Activated CD4-positive, CD25-positive, alpha-beta regulatory T cell treated with anti-CD3 and anti-CD28 coated beads, Interleukin-2, amount 50 U/mL, for 24 hours (primary cell): ENCODE measurements around the gene ZNF784.
A peak's percentile ranks its signal among the peaks of the same experiment; 100 is the strongest.

Experiments used
- ATAC-seq, 2 donors: fragments of 150-1000 bp; cut with Tn5 transposase; one replicate each; pipeline ENCODE4 v1.10.0; 2021; ENCODE audit warnings: mild to moderate bottlenecking in 1 of 2, moderate library complexity in 1 of 2

ZNF784 gene, protein sequence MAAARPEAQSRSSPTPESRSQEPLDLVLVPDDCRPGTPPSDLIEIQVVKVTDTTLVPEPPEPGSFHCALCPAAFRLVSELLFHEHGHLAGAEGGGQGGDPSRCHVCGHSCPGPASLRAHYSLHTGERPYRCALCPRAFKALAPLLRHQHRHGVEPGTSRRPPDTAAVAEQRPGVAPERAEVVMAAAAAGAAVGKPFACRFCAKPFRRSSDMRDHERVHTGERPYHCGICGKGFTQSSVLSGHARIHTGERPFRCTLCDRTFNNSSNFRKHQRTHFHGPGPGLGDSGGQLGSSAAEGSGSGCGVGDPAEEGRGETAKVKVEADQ

DNA sequence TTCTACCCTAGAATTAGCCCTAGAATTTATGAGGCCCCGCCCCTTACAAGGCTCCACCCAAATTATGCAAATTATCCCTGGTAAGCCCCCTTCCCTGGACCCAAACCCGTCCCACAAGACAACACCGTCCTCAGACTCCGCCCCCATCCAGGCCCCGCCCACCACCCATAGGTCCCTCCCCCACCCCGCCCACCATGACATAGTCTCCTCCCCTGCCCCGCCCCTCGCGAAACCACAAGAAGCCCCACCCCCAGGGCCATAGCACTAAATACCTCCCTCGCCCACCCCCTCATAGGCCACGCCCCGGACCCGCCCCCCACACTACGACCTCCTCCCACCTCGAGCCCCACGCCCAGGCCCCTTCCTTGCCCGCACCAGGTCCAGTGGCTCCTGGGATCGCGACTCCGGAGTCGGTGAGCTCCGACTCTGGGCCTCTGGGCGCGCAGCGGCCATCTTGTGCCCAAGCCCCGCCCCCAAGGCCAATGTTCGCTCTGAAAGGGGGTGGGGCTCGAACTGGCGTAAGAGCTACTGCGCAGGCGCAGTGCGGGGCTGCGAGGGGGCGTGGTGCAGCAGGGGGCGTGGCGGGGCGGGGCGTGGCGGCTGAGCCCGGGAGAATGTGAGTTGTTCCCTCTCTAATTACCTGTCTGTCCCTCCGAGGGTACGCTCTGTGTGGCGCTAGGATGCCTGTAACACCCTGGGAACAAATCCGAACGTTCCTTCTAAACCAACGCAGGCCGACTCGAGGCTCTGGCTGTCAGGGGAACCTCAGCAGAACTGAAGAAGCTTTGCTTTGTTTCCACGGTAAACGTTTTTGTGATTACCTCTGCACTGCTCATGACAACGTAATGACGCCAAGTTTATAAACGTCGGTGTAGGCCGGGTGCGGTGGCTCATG lies at the start of gene ZNF784:
Gene ZNF784, minus strand, starts transcription at position 458 of the 895 bp plus-strand sequence. Its CDS starts 5 bp downstream, at position 453.
- ATAC-seq, result peak; percentile 72 to 80

DNA sequence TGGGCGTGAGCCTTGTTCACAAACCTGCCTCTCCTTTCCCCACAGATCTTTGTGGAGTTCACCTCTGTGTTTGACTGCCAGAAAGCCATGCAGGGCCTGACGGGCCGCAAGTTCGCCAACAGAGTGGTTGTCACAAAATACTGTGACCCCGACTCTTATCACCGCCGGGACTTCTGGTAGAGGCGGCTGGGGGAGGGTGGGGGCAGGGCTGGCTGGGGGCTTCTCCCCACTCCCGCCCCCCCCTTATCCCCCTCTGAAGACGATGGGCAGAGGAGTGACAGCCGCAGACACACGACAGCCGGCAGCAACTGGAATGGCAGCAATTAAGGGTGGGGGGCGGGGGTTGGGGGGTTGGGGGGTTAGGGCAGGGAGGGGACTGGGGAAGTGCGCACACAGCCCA lies 49.5 kb upstream of the ZNF784 start:
- no peak for ATAC-seq

DNA sequence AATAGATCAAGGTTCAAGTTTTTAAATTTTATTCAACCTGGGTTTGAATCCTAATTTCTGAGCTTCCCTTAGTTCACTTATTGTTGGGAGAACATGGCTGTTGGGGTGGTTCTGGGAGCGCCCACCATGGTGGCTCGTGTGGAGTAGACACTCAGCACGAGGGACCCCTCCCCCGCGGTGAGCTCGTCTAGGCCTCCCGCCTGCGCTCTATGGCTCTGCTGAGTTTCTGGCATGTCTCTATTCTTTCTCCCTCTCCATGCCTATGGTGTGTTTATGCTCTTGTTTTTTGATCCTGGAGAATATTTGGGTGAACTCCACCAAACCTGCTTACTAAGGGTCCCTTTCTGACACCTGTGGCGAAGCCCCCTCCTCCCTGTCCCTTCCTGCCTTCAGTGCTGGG lies 49.1 kb upstream of the ZNF784 start:
- no peak for ATAC-seq

DNA sequence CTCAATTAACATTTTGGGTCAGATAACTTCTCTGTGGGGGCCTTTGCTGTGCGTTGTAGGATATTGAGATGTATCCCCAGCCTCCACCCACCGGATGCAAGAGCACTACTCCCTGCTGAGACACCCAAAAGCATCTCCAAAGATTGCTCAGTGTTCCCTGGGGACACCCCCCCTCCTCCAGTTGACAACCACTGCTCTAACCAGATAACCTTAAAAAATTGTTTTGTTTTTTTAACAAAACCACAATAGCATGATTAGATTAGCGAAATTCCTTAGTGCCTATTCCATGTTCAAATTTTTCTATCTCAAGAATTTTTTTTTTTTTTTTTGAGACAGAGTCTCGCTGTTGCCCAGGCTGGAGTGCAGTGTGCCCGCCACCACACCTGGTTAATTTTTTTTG lies 48.1 kb upstream of the ZNF784 start:
- no peak for ATAC-seq

DNA sequence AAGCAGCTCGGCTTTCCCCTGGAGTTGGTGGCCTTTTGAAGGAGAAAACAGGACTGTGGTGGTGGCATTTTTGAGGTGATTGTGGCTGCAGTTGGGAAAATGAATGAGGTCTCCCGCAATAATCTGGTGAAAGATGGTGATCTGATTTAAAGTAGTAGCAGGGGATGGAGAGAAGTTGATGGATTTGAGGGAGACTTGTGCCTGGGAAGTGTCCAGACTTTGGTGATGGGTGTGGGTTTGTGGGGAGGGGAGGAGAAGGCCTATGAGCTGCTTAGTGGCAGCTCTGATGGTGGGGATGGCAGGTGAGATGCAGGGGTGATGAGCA lies 46.6 kb upstream of the ZNF784 start:
- no peak for ATAC-seq

DNA sequence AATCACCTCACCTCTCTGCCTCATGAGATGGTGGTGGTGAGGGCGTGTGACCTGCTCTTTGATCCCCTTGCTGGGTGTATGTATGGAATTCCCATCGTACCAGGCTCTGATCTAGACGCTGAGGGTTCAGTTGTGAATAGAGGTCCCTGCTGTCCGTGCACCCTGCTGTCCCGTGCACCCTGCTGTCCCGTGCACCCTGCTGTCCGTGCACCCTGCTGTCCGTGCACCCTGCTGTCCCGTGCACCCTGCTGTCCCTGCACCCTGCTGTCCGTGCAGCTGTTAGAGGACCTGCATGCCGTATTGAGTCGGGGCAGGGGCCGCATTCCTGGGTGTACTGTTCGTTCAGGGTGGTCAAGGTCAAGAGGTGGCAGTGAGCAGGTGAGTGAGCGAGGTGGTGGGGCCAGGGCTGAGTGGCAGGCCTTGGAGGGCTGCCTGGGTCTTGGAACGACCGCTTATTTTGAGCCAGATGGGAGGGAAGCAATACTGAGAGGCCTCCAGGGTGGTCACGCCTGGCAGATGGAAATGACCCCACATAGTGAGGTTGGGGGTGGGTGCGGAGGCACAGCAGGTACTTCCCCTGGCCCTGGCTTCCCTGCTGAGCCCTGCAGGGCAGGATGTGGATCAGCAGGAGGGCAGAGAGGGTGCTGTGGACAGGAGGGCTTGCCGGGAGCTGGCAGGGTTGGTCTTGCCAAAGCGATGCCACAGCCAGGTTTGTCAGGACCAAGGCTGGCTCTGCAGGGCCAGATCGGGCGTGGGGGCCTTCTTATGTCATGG lies 46.1 kb upstream of the ZNF784 start:
- ATAC-seq, result no peak

DNA sequence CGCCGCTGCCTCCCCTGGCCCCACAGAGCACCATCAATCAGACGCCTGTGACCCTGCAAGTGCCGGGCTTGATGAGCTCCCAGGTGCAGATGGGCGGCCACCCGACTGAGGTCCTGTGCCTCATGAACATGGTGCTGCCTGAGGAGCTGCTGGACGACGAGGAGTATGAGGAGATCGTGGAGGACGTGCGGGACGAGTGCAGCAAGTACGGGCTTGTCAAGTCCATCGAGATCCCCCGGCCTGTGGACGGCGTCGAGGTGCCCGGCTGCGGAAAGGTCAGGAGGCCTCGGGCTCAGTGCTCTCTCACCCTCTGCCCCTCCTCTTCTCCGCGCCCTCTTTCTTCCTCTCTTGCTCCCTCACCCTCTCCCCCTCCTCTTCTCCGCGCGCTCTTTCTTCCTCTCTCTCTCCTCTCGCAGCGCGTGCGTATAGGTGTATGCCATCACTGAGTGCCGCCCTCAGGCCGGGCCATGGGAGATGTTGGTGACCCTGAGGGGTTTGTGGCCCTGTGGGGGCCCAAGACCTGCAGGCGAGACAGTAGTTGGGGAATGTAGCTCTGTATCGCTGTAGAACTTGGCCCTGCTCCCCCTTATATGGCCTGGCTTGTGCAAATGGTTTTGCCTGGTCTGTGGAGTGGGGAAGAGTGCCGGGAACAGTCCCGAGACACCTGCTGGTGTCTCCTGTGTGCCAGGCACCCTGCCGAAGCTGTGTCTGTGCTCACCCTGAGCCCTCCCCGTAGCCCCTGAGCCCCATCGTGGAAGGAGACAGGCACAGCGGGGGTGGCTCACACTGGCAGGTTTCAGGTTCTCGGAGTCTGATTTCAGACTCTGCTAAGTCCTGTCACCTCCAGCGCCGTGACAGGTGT lies 45.3 kb upstream of the ZNF784 start:
- ATAC-seq, result no peak

DNA sequence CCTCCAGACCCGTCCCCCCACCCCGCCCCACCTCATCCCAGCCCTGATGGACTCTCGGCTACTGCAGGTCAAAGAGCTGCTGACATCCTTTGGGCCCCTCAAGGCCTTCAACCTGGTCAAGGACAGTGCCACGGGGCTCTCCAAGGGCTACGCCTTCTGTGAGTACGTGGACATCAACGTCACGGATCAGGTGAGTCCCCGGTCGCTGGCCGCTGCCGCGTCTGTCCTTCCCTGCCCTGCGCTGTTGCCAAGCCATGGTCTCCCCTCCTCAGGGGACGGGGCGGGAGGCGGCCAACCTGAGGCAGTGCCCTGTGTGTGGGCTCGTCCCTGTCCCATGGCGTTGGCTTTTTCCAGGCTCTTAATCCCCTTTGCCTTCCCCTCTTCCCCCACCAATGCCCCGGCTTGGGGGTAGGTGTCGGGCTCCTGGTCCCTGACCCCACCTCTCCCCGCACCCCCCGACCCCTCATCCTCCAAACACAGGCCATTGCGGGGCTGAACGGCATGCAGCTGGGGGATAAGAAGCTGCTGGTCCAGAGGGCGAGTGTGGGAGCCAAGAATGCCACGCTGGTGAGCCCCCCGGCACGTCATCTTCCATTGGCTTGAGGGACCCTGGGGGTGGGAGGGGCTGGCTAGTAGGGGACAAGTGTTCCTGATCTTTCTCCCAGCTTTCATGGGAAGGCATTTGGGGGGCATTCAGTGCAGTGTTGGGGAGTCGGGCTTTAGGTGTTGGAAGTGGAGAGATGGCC lies 44.4 kb upstream of the ZNF784 start:
- no peak for ATAC-seq

DNA sequence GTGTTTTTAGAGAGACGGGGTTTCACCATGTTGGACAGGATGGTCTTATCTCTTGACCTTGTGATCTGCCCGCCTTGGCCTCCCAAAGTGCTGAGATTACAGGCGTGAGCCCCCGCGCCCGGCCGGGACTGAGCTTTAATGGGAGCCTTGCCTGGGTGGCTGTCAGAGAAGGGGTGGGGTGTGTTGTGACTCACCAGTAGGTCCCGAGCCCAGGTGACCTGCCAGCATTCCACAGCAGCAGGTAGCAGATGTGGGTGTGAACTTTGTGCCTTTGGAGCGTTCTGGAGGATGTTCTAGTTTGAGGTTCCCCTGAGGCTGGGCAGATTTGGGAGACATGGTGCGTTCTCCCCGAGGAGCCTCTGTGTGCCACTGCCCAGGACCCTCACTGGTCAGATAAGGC lies 43.6 kb upstream of the ZNF784 start:
- no peak for ATAC-seq

DNA sequence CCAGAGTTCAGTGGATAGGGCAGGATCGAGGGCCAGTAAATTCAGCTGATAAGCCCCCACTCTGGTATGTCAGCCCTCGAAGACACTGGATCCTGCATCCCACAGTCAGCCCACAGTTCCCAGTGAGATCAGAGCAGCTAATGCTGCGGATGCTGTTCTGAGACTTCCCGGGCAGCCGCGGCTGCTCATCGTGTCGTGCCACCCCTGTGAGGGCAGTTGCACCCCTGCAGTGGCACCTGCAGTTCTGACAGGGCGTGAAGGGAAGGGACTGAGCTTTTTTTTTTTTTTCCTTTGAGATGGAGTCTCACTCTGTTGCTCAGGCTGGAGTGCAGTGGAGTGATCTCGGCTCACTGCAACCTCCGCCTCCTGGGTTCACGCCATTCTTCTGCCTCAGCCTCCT lies 43.1 kb upstream of the ZNF784 start:
- no peak for ATAC-seq

DNA sequence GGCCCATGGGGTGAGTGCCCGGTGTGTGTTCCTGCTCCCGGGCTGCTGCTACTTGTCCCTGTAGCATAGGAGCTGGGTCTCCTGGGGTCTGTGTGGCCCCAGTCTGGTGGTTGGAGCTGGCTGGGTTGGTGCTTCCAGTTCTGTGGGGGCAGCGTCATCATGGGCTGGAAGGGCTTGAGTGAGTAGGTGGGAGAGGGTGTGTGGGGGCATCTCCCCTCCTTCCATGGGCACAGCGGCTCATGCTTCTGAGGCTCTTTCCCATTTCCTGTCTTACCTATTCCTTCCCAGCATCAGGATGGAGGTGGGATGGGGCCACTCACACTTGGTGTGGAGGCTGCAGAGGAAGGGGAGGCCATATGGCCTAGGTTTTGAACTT lies 42.6 kb upstream of the ZNF784 start:
- no peak for ATAC-seq

DNA sequence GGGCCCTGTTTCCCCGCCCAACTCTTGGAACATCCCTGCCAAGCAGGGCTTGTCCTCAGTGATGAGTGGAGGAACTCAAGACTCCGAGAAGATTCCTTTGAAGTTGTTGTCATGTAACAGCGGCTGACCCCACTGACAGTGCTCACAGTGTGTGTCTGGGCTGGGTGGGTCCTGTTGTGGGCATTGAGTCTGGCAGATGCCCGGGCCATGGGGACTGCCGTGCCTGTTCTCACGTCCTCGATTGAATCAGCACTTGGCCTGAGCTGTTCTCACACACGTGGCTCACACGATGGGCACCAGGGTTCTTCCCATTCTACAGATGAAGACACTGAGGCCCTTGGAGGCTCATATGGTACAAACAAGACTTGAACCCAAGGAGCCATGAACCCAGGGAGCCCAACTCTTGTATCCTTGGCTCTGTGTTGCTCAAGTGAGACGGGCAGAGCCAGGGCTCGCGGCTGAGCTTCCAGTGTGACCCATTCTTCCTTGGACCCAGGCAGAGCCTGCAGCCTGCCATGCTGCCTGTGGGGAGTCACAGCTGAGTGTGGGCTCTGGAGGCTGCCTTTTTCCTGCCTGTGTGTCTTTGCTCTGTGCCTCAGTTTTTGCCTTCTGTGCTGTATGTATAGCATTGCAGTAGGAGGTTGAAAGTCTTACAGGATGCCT lies 42.1 kb upstream of the ZNF784 start:
- no peak for ATAC-seq

DNA sequence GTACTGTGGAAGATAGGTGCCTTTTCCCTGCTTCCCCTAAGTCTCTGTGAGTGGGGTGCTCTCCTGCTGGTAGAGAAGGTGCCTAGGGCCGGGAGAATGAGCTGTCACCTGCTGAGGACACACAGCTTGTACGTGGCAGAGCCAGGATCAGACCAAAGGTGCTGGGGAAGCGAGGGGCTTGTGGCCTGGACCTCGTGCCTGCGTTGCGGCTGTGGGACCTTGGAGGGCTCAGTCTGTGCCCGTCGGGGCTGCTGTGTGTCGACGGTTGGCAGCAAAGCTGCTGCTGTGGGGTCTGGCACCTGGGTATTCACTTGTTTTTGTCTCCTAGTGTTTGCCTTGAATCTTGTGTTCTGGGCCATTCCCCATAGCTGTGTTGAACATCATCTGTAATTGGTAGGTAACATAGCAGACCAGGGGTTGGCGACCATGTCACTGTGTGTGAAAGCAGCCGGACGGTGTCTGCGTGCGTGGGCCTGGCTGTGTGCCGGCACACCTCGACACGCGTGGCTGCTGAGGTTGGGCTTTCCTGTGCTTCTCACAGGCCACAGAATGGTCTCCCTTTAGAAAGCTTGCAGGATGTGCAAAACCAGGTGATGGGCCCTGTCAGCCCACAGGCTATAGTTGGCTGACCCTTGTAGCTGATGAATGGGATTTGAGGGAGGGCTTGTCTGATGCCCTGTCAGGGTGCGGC lies 39.6 kb upstream of the ZNF784 start:
- ATAC-seq, result no peak

DNA sequence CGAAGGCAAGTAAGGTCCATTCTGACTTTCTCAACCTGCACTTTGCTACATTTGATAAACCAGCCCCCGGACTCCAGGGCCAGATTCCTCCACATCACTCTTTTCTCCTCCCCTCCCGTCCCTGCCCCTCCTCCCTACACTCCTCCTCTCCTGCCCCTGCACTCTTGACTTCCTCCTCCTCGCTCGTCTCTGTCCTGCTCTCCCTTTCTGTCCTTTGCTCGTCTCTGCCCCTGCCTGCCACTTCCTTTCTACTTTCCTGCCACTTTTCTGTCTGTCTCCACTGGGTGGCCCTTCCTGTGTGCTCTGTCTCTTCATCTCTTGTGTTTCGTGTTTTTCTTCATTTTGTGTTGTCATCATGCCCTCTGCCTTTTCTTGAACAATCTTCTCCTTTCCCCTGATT lies 37.5 kb upstream of the ZNF784 start:
- ATAC-seq, result no peak

DNA sequence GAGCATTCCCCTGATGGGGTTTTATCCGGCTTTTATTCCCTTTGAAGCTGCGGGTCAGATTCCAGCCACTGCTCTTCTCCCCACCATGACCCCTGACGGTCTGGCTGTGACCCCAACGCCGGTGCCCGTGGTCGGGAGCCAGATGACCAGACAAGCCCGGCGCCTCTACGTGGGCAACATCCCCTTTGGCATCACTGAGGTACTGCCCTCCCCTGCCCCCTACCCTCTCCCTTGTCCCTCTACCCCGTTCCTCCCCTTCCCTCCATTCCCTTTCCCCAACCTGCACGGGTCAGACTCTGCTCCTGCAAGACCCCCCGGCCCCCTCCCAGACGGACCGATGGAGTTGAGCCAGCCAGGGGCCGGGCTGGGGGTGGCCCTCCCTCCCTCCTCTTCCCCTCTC lies 36.6 kb upstream of the ZNF784 start:
- ATAC-seq, result no peak

DNA sequence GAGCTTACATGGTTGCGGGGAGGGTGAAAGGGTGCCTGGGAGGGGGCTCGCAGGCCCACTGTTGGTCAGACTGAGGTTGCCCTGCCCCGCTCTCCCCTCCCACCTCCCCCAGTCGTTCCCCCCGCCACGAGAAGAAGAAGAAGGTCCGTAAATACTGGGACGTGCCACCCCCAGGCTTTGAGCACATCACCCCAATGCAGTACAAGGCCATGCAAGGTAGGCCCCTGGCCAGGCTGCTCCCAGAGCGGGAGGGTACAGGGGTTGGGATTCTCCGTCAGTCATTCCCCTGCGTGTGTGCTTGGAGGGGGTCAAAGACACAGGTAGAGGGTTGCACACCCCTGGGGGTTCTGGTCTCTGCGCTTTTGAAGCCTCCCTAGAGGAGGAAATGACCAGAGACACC lies 36.0 kb upstream of the ZNF784 start:
- no peak for ATAC-seq

DNA sequence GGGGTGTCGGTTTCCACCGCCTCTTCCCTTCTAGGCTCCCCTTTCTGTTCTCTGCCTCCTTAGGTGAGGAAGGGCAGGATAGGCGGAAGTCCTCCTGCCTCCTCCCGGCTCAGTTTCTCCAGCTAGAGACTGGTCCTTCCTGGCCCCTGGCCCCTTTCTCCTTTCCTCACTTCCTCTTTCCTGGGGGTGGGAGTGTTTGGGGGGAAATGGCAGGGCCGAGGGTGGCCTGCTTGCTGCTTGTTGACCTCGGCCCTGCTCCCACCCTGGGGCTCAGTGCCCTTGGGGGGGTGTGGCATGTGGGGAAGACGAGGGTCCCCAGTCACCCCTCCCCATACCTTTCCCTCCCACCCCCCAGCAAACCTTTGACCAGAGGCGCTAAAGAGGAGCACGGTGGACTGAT lies 35.5 kb upstream of the ZNF784 start:
- ATAC-seq, result no peak

DNA sequence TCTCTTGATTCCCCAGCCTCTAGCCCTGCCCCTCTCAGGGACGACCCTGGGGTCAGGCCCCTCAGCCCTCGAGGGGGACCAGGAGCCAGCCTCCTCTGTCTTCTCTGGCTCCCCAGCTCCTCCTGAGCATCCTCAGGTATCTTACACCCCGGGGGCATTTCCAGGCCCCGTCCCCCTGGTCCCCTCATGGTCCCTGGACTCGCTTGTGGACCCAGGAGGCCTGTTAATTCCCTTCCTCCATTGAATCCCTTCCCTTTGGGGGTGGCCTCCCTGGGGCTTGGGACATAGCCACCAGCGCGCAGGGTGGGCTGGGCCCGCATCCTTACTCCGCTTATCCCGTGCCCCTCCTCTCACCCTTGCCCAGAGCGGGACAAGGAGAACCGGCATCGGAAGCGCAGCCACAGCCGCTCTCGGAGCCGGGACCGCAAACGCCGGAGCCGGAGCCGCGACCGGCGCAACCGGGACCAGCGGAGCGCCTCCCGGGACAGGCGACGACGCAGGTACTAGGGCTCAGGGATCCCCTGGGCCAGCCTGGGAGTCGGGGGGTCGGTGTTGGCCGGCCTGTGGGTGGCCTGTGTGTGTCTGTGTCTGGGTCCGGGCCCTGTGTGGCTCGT lies 34.6 kb upstream of the ZNF784 start:
- no peak for ATAC-seq

DNA sequence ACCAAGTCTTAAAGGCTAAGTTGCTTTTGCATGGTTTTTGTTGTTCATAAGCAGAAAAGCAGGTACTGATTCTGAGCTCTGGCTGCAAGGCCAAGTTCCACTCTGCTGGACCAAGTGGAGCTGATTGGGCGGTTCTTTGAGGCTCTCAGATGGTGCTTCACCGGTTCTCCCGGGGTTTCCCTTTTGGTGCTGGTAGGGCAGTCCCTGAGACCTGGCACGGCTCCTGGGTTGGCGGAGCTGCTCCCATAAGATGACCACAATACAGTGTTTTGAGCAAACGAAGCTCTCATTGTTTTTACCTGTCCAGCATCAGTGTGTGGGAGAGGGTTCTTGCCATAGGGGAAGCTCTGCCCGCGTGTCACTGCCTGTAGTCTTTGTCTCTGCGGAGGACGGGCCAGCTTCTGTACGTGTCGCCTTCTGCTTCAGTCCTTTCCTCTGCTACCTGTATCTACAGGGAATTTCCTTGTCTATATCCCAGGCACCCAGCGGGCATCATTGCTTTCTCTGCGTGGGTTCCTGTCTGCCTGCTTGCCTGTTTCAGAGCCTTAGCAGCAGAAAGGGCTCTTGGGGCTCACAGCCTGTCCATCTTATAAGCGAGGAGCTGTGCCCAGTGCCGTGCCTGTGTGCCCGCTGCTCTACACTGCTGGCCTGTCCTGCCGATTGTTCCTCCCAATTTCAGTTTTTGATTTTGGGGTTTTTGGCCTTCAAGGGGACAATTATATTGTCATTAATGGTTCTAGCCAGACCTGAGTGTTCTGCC lies 32.8 kb upstream of the ZNF784 start:
- ATAC-seq, result no peak
